Muscle of leg (tissue), 11 donors: Measurements from ENCODE around the gene RPS6KA2. TPM values are rescaled to one million over a fixed set of nuclear protein-coding genes. Genes with fewer than 3 reads are reported as not detected.
A peak's percentile ranks its signal among the peaks of the same experiment; 100 is the strongest.

ENCODE experiments used
- DNase-seq: peaks from one replicate; pipeline ENCODE4 v3.0.0; 2013
- H3K27ac ChIP-seq: one replicate; pipeline ENCODE4 v1.5.1; 2013; ENCODE audit warnings: mild to moderate bottlenecking, low read length, control low read depth
- H3K27me3 ChIP-seq: one replicate; pipeline ENCODE4 v1.6.1; 2013; ENCODE audit warnings: low read length; ENCODE audit not compliant: control insufficient read depth, insufficient read depth
- H3K36me3 ChIP-seq: one replicate; pipeline ENCODE4 v1.6.1; 2013; ENCODE audit warnings: low read length; ENCODE audit not compliant: control insufficient read depth, insufficient read depth
- H3K4me1 ChIP-seq: one replicate; pipeline ENCODE4 v1.6.1; 2013; ENCODE audit warnings: low read length; ENCODE audit not compliant: control insufficient read depth, insufficient read depth
- H3K4me3 ChIP-seq: one replicate; pipeline ENCODE4 v1.5.1; 2013; ENCODE audit warnings: low read length, control low read depth
- H3K9me3 ChIP-seq: replicated peaks from 2 replicates; pipeline ENCODE4 v1.6.1; 2013; ENCODE audit warnings: low read depth, low read length; ENCODE audit not compliant: control insufficient read depth
- WGBS: methylation state at CpG from one replicate; pipeline ENCODE4 v1.1.5; 2013; ENCODE audit warnings: missing lambda C conversion rate; ENCODE audit not compliant: insufficient coverage; 5-methylcytosine and 5-hydroxymethylcytosine counted together
- polyA plus RNA-seq, 8 donors: library from polyadenylated mRNA; unstranded; fragments of 120-200 nt; gene quantifications; one replicate each; pipeline versions ENCODE4 v1.2.1 to v1.2.3, GENCODE V29; 2013; ENCODE audit warnings: inconsistent platforms in 1 of 8, low replicate concordance in 1 of 8; ENCODE audit not compliant: insufficient read length in 8 of 8, insufficient read depth in 1 of 8
- total RNA-seq: library from RNA; stranded (reverse); fragments of 120-200 nt; gene quantifications from one replicate; pipeline ENCODE4 v1.2.4, GENCODE V29; 2013

RPS6KA2 gene
- total and polyA plus RNA-seq, 9 donors: 15.4 to 29.2 (median 24.6) TPM

DNA sequence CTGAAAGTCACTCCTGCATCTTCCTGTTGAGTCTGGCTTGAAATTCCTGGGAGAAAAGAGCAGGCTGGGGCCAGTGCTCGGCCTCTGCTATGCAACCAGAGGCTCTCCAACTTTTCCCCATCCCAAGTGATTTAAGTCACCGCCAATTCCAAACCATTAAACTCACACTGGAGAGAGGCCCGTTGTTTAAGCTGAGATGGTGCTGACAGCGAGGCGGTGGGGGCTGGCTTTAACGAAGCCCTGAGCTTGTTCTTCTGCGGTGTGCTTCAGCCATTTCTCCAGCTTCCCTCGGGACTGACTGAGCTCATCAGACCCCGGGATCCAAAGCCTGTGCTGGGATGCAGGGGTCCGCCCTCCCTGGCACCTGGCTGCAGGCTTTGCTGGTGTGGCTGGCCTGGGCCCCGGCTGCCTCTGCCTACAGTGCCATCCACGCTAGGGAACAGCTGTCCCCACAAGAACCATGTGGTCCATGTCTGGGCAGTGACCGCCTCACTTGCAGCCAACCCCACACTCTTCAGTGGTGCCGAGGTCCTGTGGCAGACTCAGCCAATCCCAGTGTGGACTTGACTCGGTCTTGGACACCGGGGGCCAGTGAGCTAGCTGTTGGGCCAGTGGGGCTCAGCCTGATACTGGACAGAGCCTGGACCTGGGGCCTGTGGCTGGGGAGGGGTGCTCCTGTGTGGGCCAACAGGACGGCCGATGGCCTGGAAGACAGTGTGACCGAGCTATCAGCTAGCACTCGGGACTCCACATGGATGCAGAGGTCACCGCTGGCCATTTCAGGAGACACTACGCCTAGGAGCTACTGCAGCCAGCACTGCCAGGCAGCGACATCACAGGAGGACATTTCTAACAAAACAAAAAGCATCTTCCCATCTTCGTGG, 61.7 kb downstream of the RPS6KA2 start:
- WGBS: 53% methylated on average over 19 of the region's 24 CpGs

GRCh38 chr6:166563805-166564204, 63.2 kb downstream of the RPS6KA2 start:
- no peak for DNase-seq
- peaks cover 60% of the 10 kb centered on the region for H3K4me1 ChIP-seq
- no peaks in the 10 kb centered on the region for H3K36me3 ChIP-seq
- whole genome bisulfite sequencing: 81% methylated on average over 7 of the region's 9 CpGs
- H3K4me3 ChIP-seq: no peak overlapping the region
- H3K27ac ChIP-seq: peak overlapping the region; percentile 73
- H3K27me3 ChIP-seq: no peaks in the 10 kb centered on the region
- H3K9me3 ChIP-seq: peaks cover 6% of the 10 kb centered on the region

More for the DNA sequence above, 61.7 kb downstream of the RPS6KA2 start:
- Histone ChIP-seq H3K4me3 (no peak overlapping the region), H3K9me3 (no peaks in the 10 kb centered on the region), H3K27me3 (no peaks in the 10 kb centered on the region), H3K36me3 (no peaks in the 10 kb centered on the region), H3K27ac (peak overlapping the region; percentile 73), H3K4me1 (peaks cover 60% of the 10 kb centered on the region)
- peak; percentile 88 for DNase-seq

GRCh38 chr6:166563200-166563599, 63.9 kb downstream of the RPS6KA2 start:
- Histone ChIP-seq H3K27ac (peak overlapping the region; percentile 33), H3K4me3 (no peak overlapping the region), H3K27me3 (no peaks in the 10 kb centered on the region), H3K4me1 (peaks cover 65% of the 10 kb centered on the region), H3K9me3 (peaks cover 6% of the 10 kb centered on the region), H3K36me3 (no peaks in the 10 kb centered on the region)
- no peak for DNase-seq
- 76% methylated on average over 14 of the region's 16 CpGs for WGBS

DNA sequence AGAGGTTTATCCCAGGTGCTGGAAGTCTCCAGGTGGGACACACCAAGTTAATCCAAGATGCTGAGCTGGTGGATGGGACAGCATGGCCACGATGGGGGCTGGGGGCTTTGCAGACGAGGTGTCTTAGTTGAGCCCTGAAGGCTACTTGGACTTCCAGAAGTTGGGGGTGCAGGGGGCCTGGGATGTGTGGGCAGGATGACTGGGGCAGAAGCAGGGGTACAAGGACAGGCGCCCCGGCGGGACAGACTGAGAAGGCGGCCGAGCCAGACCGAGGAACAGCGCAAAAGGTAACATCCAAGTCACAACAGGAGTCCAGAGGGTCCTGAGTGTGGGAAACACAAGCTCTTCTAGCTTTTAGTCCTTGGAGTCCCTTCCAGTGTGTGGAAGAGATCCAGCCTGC, 64.3 kb downstream of the RPS6KA2 start:
- Histone ChIP-seq H3K4me1 (peaks cover 68% of the 10 kb centered on the region), H3K27ac (no peak overlapping the region), H3K36me3 (no peaks in the 10 kb centered on the region), H3K27me3 (no peaks in the 10 kb centered on the region), H3K4me3 (no peak overlapping the region), H3K9me3 (peaks cover 6% of the 10 kb centered on the region)
- 98% methylated on average over 9 of the region's 9 CpGs for WGBS
- DNase-seq: no peak

DNA sequence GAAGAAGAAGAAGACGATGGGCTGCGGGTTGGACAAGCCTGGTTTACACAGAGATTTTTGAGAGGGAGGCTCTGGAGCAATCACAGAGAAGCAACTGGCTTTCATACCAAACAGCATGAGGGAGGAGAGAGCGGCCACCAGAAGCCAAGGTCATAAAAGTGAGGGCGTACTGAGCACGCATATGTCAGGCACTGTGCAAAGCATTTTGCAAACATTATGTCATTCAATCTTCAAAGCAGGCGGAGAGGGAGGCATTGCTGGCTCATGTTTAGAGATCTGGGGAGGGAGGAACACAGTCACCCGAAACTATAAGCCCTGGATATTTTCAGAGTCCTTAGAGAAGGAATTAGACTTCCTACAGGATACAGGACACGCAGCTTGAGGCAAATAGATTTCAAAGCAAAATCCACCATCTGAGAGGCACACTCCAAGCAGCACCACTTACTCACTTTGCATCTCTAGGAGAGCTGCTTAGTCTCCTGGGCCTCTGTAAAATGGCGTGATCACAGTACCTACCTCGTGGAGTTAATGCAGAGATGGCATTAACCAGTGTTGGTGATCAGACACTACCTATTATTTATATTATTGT, 65.2 kb downstream of the RPS6KA2 start:
- WGBS: 35% methylated on average over 2 of the region's 10 CpGs
- Histone ChIP-seq H3K9me3 (peaks cover 6% of the 10 kb centered on the region), H3K27me3 (no peaks in the 10 kb centered on the region), H3K27ac (peak overlapping the region; percentile 85), H3K4me3 (no peak overlapping the region), H3K36me3 (no peaks in the 10 kb centered on the region), H3K4me1 (peaks cover 70% of the 10 kb centered on the region)
- peak; percentile 82 for DNase-seq

DNA sequence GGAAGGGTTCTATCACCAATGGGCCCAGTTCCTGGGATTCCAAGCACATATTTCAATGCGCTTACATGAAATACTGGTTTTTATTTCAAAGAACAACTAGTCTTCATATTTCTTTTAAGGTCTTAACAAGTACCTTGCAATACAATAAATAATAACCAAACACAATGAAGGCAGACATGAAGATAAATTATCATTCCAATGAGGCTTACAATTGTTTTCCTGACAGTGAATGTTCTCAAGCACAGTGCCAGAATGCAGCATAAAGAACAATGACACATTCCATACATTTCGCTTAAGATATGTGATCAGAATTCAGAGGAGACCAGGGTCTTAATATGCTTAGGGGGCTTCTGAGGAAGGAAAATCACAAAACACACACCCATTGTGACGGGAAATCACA, 66.8 kb downstream of the RPS6KA2 start:
- Histone ChIP-seq H3K27me3 (no peaks in the 10 kb centered on the region), H3K4me1 (peaks cover 69% of the 10 kb centered on the region), H3K9me3 (peaks cover 6% of the 10 kb centered on the region), H3K27ac (no peak overlapping the region), H3K4me3 (no peak overlapping the region), H3K36me3 (no peaks in the 10 kb centered on the region)
- DNase-seq: no peak
- WGBS: no CpG with 5 or more reads among the region's 3 CpGs

- no peak overlapping the region for H3K4me3 ChIP-seq
- H3K27ac ChIP-seq: no peak overlapping the region
- 100% methylated on average over 1 of the region's 1 CpG for WGBS
- peaks cover 6% of the 10 kb centered on the region for H3K9me3 ChIP-seq
- no peaks in the 10 kb centered on the region for H3K27me3 ChIP-seq
- H3K36me3 ChIP-seq: no peaks in the 10 kb centered on the region
- DNase-seq: no peak
- peaks cover 68% of the 10 kb centered on the region for H3K4me1 ChIP-seq
Observed at GRCh38 chr6:166559662-166560061, 67.4 kb downstream of the RPS6KA2 start.

DNA sequence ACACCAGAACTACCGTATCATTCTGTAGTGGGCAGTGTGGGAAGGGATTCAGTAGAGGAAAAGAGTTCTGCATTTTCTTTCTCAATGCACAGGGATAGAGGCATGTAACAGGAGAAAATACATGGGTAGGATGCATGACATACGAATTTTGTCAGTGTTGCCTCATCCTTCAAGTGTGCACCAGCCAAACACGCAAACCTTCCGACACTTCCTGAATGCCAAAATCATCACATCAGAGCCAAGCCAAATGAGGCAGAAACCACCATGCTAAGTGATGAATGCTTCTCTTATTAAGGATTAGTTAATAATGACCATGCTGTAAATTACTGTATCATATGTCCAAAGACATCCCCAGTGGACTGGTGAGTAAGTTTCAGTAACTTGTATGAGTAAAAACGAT, 67.8 kb downstream of the RPS6KA2 start:
- no peak overlapping the region for H3K4me3 ChIP-seq
- no peak for DNase-seq
- WGBS: 100% methylated on average over 2 of the region's 5 CpGs
- peaks cover 6% of the 10 kb centered on the region for H3K9me3 ChIP-seq
- no peaks in the 10 kb centered on the region for H3K27me3 ChIP-seq
- no peaks in the 10 kb centered on the region for H3K36me3 ChIP-seq
- peak overlapping the region; percentile 95 for H3K27ac ChIP-seq
- H3K4me1 ChIP-seq: peaks cover 68% of the 10 kb centered on the region

DNA sequence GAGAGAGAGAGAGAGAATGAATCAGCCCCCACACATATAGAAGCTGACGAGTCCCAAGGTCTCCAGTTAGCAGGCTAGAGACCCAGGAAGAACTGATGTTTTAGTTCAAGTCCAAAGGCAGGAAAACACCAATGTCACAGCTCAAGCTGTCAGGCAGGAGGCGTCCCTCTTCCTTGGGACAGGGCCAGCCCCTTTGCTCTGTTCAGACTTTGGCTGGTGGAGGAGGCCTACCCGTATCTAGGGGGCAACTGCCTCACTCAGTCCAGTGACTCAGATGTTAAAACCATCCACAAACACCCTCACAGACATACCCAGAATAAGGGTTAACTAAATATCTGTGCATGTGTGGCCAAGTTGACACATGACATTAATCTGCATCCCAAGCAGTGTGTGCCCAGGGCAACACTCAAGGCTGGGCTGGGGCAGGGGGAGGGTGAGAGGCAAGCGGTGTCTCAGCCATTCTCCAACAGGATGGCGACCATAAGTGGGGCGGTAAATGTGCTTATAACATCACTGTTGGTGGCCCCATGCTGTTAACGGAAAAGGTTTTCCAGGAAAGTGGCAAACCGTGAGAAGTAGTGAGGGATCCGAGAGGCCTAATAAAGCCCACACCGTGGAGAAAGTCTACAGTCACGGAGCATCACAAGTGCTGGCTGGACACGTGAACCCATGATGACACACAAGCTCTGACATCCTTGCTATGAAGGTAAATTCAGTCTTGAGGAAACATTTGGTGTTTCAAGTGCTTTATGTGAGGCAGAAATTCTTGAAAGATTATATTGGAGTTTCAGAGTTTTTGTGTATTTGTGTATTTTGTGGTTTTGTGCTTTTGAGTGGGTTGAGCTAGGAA, 68.7 kb downstream of the RPS6KA2 start:
- WGBS: 82% methylated on average over 9 of the region's 12 CpGs
- H3K27me3 ChIP-seq: no peaks in the 10 kb centered on the region
- peaks cover 69% of the 10 kb centered on the region for H3K4me1 ChIP-seq
- peak overlapping the region; percentile 95 for H3K27ac ChIP-seq
- H3K9me3 ChIP-seq: peaks cover 6% of the 10 kb centered on the region
- no peaks in the 10 kb centered on the region for H3K36me3 ChIP-seq
- no peak overlapping the region for H3K4me3 ChIP-seq
- no peak for DNase-seq

DNA sequence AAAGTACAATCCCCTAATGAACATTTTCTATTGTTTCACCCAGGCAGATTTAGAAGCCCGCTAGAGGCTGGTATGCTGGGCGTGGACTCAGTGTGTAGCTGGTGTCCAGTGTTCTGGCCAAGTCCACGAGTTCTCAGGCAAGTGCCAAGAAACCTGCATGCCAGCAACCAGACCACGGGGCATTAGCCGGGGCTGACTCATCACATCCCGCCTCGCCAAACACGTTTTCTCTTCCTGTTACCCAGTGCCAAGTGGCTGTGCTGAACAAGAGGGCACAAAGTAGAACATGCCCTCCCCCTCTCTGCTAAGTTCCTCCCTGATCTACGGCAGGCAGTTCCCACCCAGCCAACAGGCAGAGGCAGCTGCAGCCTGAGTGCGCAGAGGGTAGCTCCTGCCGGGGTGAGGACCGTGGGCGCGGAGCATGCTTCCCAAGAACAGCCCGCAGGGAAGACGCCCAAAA, 70.2 kb downstream of the RPS6KA2 start:
- WGBS: 76% methylated on average over 16 of the region's 16 CpGs
- Histone ChIP-seq H3K27ac (peak overlapping the region; percentile 95), H3K36me3 (no peaks in the 10 kb centered on the region), H3K27me3 (no peaks in the 10 kb centered on the region), H3K4me1 (peaks cover 64% of the 10 kb centered on the region), H3K9me3 (peaks cover 6% of the 10 kb centered on the region), H3K4me3 (no peak overlapping the region)
- peak; percentile 93 for DNase-seq
